HG03060 (cell line): Measurements from ENCODE around the gene ACE.

Experiments used
- ATAC-seq: cut with Tn5 transposase; IDR thresholded peaks from one replicate; pipeline ENCODE4 v1.9.1; 2021; ENCODE audit warnings: low read depth, moderate number of reproducible peaks; ENCODE audit not compliant: unreplicated experiment

Gene ACE

GRCh38 chr17:63476854-63477479, at the start of gene ACE:
ACE (plus strand) TSS chr17:63477061; CDS start chr17:63477095, 34 bp downstream.
- no peak for ATAC-seq

- no peak for ATAC-seq
Measured at GRCh38 chr17:63429766-63430165, 47.1 kb upstream of the ACE start.

- ATAC-seq: no peak
Measured at GRCh38 chr17:63430223-63430622, 46.6 kb upstream of the ACE start.

GRCh38 chr17:63431618-63431938, 45.3 kb upstream of the ACE start:
- ATAC-seq: no peak

- ATAC-seq: no peak
Measured at GRCh38 chr17:63431939-63432804, 44.7 kb upstream of the ACE start.

- ATAC-seq: no peak
Measured at GRCh38 chr17:63433746-63434591, 42.9 kb upstream of the ACE start.

GRCh38 chr17:63434951-63435571, 41.8 kb upstream of the ACE start:
- ATAC-seq: no peak

GRCh38 chr17:63435681-63436522, 41.0 kb upstream of the ACE start:
- no peak for ATAC-seq

- no peak for ATAC-seq
Measured at GRCh38 chr17:63436523-63437110, 40.2 kb upstream of the ACE start.

- ATAC-seq: no peak
Measured at GRCh38 chr17:63437287-63438091, 39.4 kb upstream of the ACE start.

- no peak for ATAC-seq
Measured at GRCh38 chr17:63438092-63439051, 38.5 kb upstream of the ACE start.

GRCh38 chr17:63439687-63440086, 37.2 kb upstream of the ACE start:
- no peak for ATAC-seq

GRCh38 chr17:63440127-63440769, 36.6 kb upstream of the ACE start:
- no peak for ATAC-seq

GRCh38 chr17:63440770-63441335, 36.0 kb upstream of the ACE start:
- ATAC-seq: no peak

- ATAC-seq: no peak
Measured at GRCh38 chr17:63441654-63442053, 35.2 kb upstream of the ACE start.

- ATAC-seq: no peak
Measured at GRCh38 chr17:63442074-63442473, 34.8 kb upstream of the ACE start.

GRCh38 chr17:63442549-63443035, 34.3 kb upstream of the ACE start:
- no peak for ATAC-seq
